HEK293 (cell line): Measurements from ENCODE around the gene CORO7.
A peak's percentile ranks its signal among the peaks of the same experiment; 100 is the strongest.

Source experiments
- BCL11A ChIP-seq: fragments of 450-650 bp; formaldehyde crosslinking; IDR thresholded peaks from 2 replicates; pipeline ENCODE4 v1.5.1; 2016; ENCODE audit warnings: low read depth, missing biosample characterization, missing genetic modification characterization
- CTCF ChIP-seq: fragments of 450-650 bp; formaldehyde crosslinking; IDR thresholded peaks from 2 replicates; pipeline ENCODE4 v1.5.1; 2016; ENCODE audit warnings: missing biosample characterization, missing genetic modification characterization
- KLF16 ChIP-seq: fragments of 450-650 bp; formaldehyde crosslinking; IDR thresholded peaks from 2 replicates; pipeline ENCODE4 v1.5.1; 2017; ENCODE audit warnings: missing biosample characterization, missing genetic modification characterization
- SETDB1 ChIP-seq: IDR thresholded peaks from one replicate; pipeline ENCODE4 v1.6.1; 2017; ENCODE audit warnings: mild to moderate bottlenecking, low read length, moderate library complexity, mixed read lengths; ENCODE audit not compliant: insufficient read length
- ZEB2 ChIP-seq: fragments of 450-650 bp; formaldehyde crosslinking; IDR thresholded peaks from 2 replicates; pipeline ENCODE4 v1.5.1; 2016; ENCODE audit warnings: missing biosample characterization, missing genetic modification characterization
- ZNF302 ChIP-seq: fragments of 450-650 bp; formaldehyde crosslinking; IDR thresholded peaks from 2 replicates; pipeline ENCODE4 v1.5.1; 2016; ENCODE audit warnings: missing biosample characterization, missing genetic modification characterization, low read depth
- ZNF704 ChIP-seq: fragments of 450-650 bp; formaldehyde crosslinking; IDR thresholded peaks from 2 replicates; pipeline ENCODE4 v1.5.1; 2016; ENCODE audit warnings: missing biosample characterization, missing genetic modification characterization

GRCh38 chr16:4317532-4318450 lies 98.6 kb downstream of the CORO7 start:
- no peak for TF ChIP-seq CTCF (tag by site-specific recombination)
- TF ChIP-seq SETDB1, result no peak
- TF ChIP-seq KLF16, result no peak
- TF ChIP-seq ZNF704 (tag by site-specific recombination), result no peak
- no peak for TF ChIP-seq ZEB2 (tag by site-specific recombination)
- peak; percentile 64 for TF ChIP-seq BCL11A (tag by site-specific recombination)
- TF ChIP-seq ZNF302, result no peak
